Measurements from ENCODE around the gene SPRY1.

GRCh38 chr4:123361195-123361861 is 35.3 kb upstream of the SPRY1 start:
- no peak for TF ChIP-seq MXI1 (conservative IDR thresholded peaks at IDR 0.05; ENCODE audit: poor library complexity, severe bottlenecking)
- no peak for TF ChIP-seq TAF1 (IDR thresholded peaks at IDR 0.05; ENCODE audit: low read depth)
- no peak for TF ChIP-seq CTCF (IDR thresholded peaks at IDR 0.05; ENCODE audit: poor library complexity, severe bottlenecking)
- TF ChIP-seq EP300 (conservative IDR thresholded peaks at IDR 0.05; ENCODE audit: poor library complexity, severe bottlenecking), result no peak
- TF ChIP-seq RAD21 (conservative IDR thresholded peaks at IDR 0.05), result no peak
